HS-27A (cell line): ENCODE measurements around the gene AFMID.
"Not testable (repeated sequence)": the region's sequence is repeated elsewhere in the genome, so short reads cannot be mapped to it uniquely, and the experiment has no call there.

Experiments
- DNase-seq: peaks from one replicate; pipeline ENCODE4 v3.0.0-alpha.2; 2012; ENCODE audit warnings: low read depth, missing footprints

AFMID gene

GRCh38 chr17:78223765-78224164, 36.6 kb downstream of the AFMID start:
- DNase-seq = no peak

GRCh38 chr17:78224231-78225087, 37.3 kb downstream of the AFMID start:
- DNase-seq = no peak

GRCh38 chr17:78225088-78225865, 38.1 kb downstream of the AFMID start:
- no peak for DNase-seq

GRCh38 chr17:78226055-78226758, 39.0 kb downstream of the AFMID start:
- DNase-seq = no peak

- no peak for DNase-seq
Measured at GRCh38 chr17:78226759-78227454, 39.7 kb downstream of the AFMID start.

DNA sequence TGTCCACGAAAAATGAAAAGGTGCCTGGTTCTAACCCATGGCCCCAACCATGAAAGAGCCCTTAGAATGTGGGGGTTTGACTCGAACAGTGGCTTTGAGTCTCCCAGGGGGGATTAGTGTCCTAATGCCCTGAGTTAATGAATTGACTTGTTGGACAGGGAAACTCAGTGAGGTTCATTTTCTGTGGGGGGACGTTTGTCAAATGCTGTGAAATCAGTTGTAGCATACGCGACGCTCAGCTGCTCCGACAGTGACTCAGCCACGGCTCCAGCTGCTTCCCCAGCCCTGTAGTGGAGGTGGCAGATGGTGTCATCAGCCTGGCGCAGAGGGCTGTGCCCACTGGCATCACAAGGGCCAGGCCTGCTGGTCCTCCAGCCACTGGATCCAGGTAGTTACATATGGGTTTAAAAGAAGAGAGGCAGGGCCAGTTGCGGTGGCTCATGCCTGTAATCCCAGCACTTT, 40.3 kb downstream of the AFMID start:
- DNase-seq = no peak

GRCh38 chr17:78228176-78228575, 41.0 kb downstream of the AFMID start:
- DNase-seq = no peak

- no peak for DNase-seq
Measured at GRCh38 chr17:78230252-78230962, 43.2 kb downstream of the AFMID start.

- DNase-seq = no peak
Measured at GRCh38 chr17:78230996-78231935, 44.1 kb downstream of the AFMID start, which contains the start of gene TMEM235. TMEM235 (plus strand) TSS chr17:78231631; CDS start chr17:78232024, 393 bp downstream.

- no peak for DNase-seq
Measured at GRCh38 chr17:78231991-78232858, 45.1 kb downstream of the AFMID start.

DNA sequence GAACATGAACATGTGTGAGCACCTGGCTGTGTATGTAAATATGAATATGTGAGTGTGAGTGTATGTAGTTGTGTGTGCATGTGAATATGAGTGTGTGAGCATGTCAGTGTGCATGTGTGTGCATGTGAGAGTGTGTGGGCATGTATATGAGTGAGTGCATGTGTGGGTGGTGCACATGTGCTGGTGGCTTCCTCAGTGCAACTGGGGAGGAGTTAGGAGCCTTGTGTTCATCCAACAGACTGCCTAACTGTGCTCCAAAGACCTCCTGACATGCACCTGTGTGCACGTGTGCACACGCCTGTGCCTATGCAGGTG, 45.7 kb downstream of the AFMID start:
- DNase-seq = no peak

DNA sequence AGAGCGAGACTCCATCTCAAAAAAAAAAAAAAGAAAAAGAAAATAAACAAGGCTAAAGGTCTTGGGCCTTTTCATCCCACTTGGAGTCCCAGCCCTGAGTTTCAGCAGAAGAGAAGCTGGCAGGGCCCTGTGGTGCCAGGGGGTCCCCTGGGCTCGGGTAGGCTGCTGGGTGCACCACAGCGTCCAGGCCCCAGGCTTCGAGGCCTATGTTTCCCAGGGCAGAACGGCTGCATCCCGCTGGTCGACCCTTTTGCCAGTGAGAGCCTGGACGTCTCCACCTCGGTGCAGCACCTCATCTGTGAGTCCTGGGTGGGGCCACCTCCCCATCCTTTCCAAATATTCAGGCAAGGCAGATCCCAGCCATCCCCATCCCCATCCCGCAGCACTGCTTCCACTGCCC, 46.5 kb downstream of the AFMID start:
- DNase-seq = no peak

GRCh38 chr17:78234261-78234865, 47.2 kb downstream of the AFMID start:
- no peak for DNase-seq

DNA sequence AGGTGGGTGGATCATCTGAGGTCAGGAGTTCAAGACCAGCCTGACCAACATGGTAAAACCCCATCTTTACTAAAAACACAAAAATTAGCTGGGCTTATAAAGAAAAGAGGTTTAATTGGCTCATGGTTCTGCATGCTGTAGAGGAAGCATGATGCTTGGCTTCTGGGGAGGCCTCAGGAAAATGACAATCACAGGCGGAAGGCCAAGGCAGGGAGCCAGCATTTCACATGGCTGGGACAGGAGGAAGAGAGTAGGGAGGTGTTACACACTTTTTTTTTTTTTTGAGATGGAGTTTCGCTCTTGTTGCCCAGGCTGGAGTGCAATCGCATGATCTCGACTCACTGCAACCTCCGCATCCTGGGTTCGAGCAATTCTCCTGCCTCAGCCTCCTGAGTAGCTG, 47.9 kb downstream of the AFMID start:
- DNase-seq = not testable (repeated sequence)

- DNase-seq = no peak
Measured at GRCh38 chr17:78235885-78236284, 48.7 kb downstream of the AFMID start.

- DNase-seq = no peak
Measured at GRCh38 chr17:78236362-78237127, 49.4 kb downstream of the AFMID start.

DNA sequence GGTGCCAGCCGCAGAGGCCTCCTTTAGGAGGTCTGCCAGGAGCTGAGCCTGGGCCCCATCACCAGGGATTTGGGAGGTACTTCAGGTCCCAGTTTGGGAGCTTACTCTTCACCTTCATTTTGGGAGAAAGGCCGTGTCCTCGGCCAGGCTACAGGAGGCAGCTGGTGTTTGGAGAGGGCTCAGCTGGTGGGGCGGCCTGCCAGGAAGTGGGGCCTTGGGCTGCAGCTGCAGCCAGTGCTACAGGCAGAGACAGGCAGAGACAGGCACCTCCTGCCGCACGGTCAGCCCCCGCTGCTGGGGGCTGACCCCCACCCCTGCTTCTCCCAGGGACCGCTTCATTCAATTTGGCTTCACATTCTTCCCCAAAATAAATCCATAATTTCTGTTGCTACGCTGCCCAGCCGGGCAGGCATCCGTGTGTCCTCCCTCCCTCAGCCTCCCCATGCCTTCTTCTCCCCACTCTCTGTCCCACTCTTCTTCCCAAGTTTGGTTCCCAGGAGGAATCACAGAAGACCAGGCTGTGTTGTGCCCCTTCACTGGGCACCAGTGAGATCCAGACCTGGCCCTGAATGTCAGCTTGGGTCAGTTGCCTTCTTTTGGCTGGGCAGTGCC, 50.3 kb downstream of the AFMID start:
- DNase-seq = no peak
